SU-DHL-6 (cell line): Measurements from ENCODE around the gene SAP30.

Experiments
- EZH2phosphoT487 ChIP-seq: fragments of 200-600 bp; sonication (generic), shearing (Covaris generic); conservative IDR thresholded peaks from 2 replicates; pipeline ENCODE4 v1.6.1; 2018; ENCODE audit warnings: mild to moderate bottlenecking, antibody characterized with exemption, low read length, moderate library complexity, mixed read lengths
- TF ChIP-seq, protein P1 (sequence below): fragments of 200-600 bp; sonication (generic); IDR thresholded peaks from one replicate; pipeline ENCODE4 v1.5.1; 2017; ENCODE audit warnings: antibody characterized with exemption, mild to moderate bottlenecking, low read length, moderate library complexity; ENCODE audit not compliant: insufficient read depth, poor library complexity, severe bottlenecking

DNA sequence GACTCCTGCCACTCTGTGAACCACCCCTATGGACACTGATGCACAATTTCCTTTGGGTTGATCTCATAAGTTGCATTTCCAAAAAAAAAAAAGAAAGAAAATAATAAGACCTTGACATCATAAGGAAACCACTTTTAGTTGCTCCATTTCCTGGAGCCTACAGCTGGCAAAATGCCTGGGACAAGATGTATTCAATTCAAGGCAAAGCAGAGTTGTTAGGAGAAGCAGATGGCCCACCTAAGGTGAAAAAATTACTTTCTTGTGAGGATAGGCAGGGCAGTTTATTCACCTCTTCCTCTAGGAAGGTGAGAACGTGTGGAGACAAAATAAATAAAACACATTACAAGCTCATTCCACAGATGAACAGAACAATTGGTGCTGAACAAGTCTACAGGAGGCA is 42.3 kb downstream of the SAP30 start:
- TF ChIP-seq, protein P1, sequence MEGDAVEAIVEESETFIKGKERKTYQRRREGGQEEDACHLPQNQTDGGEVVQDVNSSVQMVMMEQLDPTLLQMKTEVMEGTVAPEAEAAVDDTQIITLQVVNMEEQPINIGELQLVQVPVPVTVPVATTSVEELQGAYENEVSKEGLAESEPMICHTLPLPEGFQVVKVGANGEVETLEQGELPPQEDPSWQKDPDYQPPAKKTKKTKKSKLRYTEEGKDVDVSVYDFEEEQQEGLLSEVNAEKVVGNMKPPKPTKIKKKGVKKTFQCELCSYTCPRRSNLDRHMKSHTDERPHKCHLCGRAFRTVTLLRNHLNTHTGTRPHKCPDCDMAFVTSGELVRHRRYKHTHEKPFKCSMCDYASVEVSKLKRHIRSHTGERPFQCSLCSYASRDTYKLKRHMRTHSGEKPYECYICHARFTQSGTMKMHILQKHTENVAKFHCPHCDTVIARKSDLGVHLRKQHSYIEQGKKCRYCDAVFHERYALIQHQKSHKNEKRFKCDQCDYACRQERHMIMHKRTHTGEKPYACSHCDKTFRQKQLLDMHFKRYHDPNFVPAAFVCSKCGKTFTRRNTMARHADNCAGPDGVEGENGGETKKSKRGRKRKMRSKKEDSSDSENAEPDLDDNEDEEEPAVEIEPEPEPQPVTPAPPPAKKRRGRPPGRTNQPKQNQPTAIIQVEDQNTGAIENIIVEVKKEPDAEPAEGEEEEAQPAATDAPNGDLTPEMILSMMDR = no peak
- no peak for TF ChIP-seq EZH2phosphoT487
